Measurements from ENCODE around the gene MTA1.

The MTA1 gene

GRCh38 chr14:105445901-105446845, 26.5 kb downstream of the MTA1 start:
- no peak for DNase-seq (ENCODE audit: low spot score)

GRCh38 chr14:105446971-105447370, 27.3 kb downstream of the MTA1 start:
- no peak for DNase-seq (ENCODE audit: low spot score)

GRCh38 chr14:105447651-105448640, 28.3 kb downstream of the MTA1 start:
- no peak for DNase-seq (ENCODE audit: low spot score)

GRCh38 chr14:105448706-105449111, 29.1 kb downstream of the MTA1 start:
- peak; percentile 96 for DNase-seq (ENCODE audit: low spot score)

- no peak for DNase-seq (ENCODE audit: low spot score)
Observed at GRCh38 chr14:105449276-105450122, 29.9 kb downstream of the MTA1 start.

GRCh38 chr14:105450123-105450505, 30.5 kb downstream of the MTA1 start:
- DNase-seq (ENCODE audit: low spot score): no peak

GRCh38 chr14:105450864-105451720, 31.5 kb downstream of the MTA1 start:
- no peak for DNase-seq (ENCODE audit: low spot score)

GRCh38 chr14:105452963-105453362, 33.3 kb downstream of the MTA1 start:
- no peak for DNase-seq (ENCODE audit: low spot score)

GRCh38 chr14:105453847-105454246, 34.2 kb downstream of the MTA1 start:
- no peak for DNase-seq (ENCODE audit: low spot score)

- DNase-seq (ENCODE audit: low spot score): no peak
Observed at GRCh38 chr14:105455086-105455640, 35.5 kb downstream of the MTA1 start.

GRCh38 chr14:105455766-105456660, 36.4 kb downstream of the MTA1 start:
- no peak for DNase-seq (ENCODE audit: low spot score)

GRCh38 chr14:105456736-105457617, 37.4 kb downstream of the MTA1 start:
- no peak for DNase-seq (ENCODE audit: low spot score)

- no peak for DNase-seq (ENCODE audit: low spot score)
Observed at GRCh38 chr14:105458010-105458409, 38.4 kb downstream of the MTA1 start.

GRCh38 chr14:105458571-105458970, 38.9 kb downstream of the MTA1 start:
- DNase-seq (ENCODE audit: low spot score): no peak

- no peak for DNase-seq (ENCODE audit: low spot score)
Observed at GRCh38 chr14:105460116-105460515, 40.5 kb downstream of the MTA1 start.

- no peak for DNase-seq (ENCODE audit: low spot score)
Observed at GRCh38 chr14:105460616-105461015, 41.0 kb downstream of the MTA1 start.

GRCh38 chr14:105461903-105462302, 42.3 kb downstream of the MTA1 start:
- no peak for DNase-seq (ENCODE audit: low spot score)

- no peak for DNase-seq (ENCODE audit: low spot score)
Observed at GRCh38 chr14:105464501-105464900, 44.9 kb downstream of the MTA1 start.

Data from AG08396 (cell line).